ENCODE data around the gene LDLRAD4.

Gene LDLRAD4

GRCh38 chr18:13510594-13510993 lies 292.0 kb downstream of the LDLRAD4 start:
- DNase-seq (ENCODE audit: low read depth in 2 of 2): no peak

GRCh38 chr18:13511961-13512577 lies 293.5 kb downstream of the LDLRAD4 start:
- DNase-seq (ENCODE audit: low read depth in 2 of 2): no peak

- peak in 1 of 2 donors; percentile 4 for DNase-seq (ENCODE audit: low read depth in 2 of 2)
These were observed 294.5 kb downstream of the LDLRAD4 start for GRCh38 chr18:13513021-13513420.

- no peak for DNase-seq (ENCODE audit: low read depth in 2 of 2)
These were observed 294.9 kb downstream of the LDLRAD4 start for GRCh38 chr18:13513481-13513880.

- DNase-seq (ENCODE audit: low read depth in 2 of 2): no peak
These were observed 296.0 kb downstream of the LDLRAD4 start for GRCh38 chr18:13514558-13514957.

DNA sequence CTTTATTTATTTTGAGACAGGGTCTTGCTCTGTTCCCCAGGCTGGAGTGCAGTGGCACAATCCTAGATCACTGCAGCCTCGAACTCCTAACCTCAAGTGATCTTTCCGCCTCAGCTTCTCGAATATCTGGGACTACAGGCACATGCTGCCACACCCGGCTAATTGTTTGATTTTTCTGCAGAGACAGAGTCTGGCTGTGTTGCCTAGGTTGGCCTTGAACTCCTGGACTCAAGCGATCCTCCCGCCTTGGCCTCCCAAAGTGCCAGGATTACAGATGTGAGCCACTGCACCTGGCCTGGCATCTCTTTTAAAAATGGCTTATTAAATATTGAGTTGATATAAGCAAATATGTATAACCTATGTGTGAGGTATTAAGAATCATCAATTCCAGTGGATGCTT lies 298.3 kb downstream of the LDLRAD4 start:
- no peak for DNase-seq (ENCODE audit: low read depth in 2 of 2)

DNA sequence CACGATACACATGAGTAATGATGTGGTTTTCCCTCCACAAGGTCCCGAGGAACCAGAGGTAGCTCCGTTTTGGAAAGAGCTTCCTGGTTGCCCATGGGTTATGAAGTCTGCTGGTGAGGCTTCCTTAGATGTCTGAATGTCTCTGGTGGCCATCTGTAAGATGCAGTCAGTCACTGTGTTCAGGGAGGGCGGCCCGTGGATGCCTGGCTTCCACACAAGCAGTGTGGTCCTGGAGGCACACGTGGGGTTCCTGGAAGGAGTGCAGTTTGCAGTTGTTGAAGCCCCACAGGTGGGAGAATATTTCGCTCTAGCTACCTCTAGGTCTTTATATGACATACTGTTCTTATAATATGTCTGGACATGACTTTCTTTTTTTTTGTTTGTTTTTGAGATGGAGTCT lies 298.8 kb downstream of the LDLRAD4 start:
- no peak for DNase-seq (ENCODE audit: low read depth in 2 of 2)

- no peak for DNase-seq (ENCODE audit: low read depth in 2 of 2)
These were observed 299.8 kb downstream of the LDLRAD4 start for GRCh38 chr18:13518382-13518781.

GRCh38 chr18:13520306-13520705 lies 301.7 kb downstream of the LDLRAD4 start:
- DNase-seq (ENCODE audit: low read depth in 2 of 2): no peak

GRCh38 chr18:13520741-13521140 lies 302.2 kb downstream of the LDLRAD4 start:
- no peak for DNase-seq (ENCODE audit: low read depth in 2 of 2)

GRCh38 chr18:13521418-13521817 lies 302.9 kb downstream of the LDLRAD4 start:
- DNase-seq (ENCODE audit: low read depth in 2 of 2): no peak

GRCh38 chr18:13522256-13522655 lies 303.7 kb downstream of the LDLRAD4 start:
- no peak for DNase-seq (ENCODE audit: low read depth in 2 of 2)

GRCh38 chr18:13522861-13523660 lies 304.5 kb downstream of the LDLRAD4 start:
- no peak for DNase-seq (ENCODE audit: low read depth in 2 of 2)

DNA sequence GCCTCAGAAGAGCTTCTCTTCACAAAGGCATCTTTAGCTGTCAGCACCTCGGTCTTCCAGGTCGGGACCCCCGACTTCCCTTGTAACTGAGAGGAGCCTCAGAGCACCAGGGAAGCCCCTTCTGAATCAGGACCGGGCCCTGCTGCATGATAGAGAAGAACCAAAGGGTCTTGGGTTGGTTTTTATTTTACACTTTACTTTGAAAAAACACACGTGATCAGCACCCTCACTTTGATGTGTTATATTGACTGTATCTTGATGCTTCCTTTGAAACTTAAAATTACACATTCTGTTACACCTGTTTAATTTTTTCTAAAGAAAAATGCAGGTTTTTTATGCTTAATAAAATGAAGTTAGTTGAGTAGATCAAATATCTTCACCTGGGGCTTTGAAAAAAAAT lies 305.5 kb downstream of the LDLRAD4 start:
- no peak for DNase-seq (ENCODE audit: low read depth in 2 of 2)

- DNase-seq (ENCODE audit: low read depth in 2 of 2): no peak
These were observed 306.3 kb downstream of the LDLRAD4 start for GRCh38 chr18:13524811-13525210.

DNA sequence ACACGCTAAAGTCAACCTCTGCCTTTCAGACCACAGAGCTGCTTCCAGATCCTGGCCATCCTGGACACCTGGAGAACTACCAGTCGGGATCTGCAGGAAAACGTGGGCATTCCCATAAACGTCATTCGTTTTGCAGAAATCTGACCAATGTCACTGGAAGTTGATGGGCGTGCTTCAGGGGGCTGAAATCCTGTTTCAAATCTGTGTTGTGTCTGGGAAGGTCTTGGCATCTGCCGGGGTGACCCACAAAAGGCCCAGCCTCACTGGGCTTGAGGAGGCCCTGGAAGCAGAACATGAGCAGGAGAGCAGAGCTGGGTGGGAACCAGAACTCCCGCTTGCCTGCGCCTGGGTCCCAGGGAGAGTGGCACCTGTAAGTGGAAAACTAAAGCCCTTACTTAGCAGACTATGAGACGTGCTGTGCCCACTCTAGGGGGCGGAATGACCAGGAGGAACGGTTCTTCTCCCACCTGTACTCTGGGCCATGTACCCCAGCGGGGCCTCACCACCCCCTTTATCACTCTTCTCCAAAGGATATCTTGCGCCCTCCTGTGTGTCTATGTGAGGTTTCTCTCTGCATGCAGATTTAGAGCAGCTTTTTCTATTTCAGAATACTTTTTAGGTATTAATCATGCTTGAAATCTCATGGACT lies 306.9 kb downstream of the LDLRAD4 start:
- no peak for DNase-seq (ENCODE audit: low read depth in 2 of 2)

DNA sequence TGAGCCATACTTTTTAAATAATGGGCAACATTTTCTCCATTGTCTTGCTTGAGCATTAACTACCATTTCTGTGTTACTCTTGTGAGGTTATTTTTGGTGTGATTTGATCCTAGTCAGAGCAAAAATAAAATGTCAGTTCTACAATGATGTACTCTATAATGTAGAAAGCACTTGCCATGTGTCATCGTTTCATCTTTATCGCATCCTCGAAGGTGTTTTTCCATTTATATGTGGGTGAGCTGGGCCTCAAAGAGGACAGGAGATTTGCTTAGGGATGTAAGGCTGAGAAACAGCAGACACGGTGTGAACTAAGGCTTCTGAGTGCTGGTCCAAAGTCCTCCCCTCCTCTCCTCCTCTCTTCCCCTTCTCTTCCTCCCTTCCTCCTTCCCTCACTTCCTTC lies 308.0 kb downstream of the LDLRAD4 start:
- DNase-seq (ENCODE audit: low read depth in 2 of 2): no peak

DNA sequence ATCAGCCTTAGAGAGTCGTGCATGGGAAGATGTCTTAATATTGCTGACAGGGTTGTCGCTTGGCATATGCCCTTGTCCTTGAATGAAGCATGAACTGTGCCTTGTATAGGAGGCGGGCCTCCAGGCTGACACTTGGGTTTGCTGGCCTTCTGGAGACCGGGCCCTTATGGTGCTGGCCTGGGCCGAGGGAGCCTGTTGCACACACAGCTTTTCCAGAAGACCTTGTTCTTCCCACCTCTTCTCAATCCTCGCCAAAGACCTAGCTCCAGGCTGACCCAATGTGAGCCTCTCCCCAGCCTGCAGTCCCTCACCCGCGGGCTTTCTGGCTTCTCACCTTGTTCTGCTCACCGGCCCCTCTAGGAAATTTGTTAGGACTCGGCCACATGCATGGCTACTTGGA lies 308.7 kb downstream of the LDLRAD4 start:
- no peak for DNase-seq (ENCODE audit: low read depth in 2 of 2)

- no peak for DNase-seq (ENCODE audit: low read depth in 2 of 2)
These were observed 309.2 kb downstream of the LDLRAD4 start for GRCh38 chr18:13527730-13528129.

DNA sequence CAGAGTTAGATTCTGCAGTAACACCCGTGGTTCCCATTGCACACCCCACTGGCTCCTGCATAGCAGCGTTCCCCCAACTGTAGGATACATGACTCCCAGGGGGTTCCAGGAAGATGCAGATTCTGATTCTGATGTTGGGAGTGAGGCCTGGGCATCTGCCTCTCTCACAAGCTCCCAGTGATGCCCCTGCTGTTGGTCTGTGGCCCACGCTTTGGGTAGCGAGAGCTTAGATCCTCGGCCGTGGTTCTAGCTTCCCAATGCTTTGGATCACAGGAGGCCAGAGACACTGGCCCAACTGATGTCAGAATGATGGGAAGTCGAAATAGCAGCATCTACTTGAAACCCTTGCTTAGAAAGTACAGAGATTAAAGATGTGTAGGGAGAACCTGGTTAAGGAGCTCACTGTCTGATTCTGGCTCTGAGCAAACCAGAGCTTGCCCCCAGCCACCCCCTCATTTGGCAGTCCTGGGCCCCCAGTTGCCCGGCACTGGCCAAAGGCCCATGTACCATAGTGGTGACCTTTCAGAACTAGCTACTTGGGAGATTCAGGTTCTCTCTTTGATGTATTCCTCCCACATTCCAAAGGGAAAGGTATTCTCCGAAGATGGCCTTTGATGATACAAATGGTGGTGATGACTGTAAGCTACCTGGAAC lies 310.3 kb downstream of the LDLRAD4 start:
- no peak for DNase-seq (ENCODE audit: low read depth in 2 of 2)

DNA sequence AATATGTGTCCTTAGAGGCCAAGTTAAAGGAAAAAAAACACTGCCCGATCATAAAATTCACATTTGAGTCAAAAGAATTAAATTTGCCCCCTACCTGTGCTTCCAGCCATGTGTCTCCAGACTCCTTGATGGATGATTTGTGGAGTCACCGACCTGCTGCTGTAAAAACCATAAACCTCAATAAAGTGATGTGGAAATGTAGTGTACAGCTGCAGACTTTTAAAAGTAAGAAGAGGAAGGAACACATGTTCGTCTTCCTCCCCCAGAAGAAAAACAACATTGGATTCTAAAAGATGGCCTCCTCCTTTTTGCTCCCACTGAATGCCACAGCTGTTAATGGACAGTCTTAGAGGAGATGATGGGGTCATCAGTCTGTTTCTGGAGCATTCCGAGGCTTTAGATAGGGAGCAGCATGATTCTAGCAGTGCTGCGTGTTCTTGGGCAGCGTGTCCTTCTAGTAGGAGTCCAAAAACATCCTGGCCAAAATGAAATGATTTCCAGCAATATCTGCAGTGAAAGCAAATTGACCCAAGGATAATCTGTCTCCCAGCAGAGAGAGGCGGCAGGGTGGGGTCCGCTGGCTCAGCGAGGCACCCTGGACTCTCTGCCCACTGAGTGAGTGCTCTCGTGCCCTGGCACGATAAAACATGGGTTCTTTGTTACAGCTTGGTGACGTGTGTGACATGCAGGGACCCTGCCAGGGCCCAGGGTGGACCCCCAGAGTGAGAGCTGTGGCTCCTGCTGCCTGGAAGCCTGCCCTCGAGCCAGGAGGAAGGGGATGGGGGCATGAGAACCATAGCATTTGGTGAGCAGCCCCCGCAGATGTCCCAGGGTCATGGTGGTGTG lies 311.7 kb downstream of the LDLRAD4 start:
- DNase-seq (ENCODE audit: low read depth in 2 of 2): no peak
